ENCODE results near the gene SNAPC1.
"Not testable (repeated sequence)": the region's sequence is repeated elsewhere in the genome, so short reads cannot be mapped to it uniquely, and the experiment has no call there.

The SNAPC1 gene

DNA sequence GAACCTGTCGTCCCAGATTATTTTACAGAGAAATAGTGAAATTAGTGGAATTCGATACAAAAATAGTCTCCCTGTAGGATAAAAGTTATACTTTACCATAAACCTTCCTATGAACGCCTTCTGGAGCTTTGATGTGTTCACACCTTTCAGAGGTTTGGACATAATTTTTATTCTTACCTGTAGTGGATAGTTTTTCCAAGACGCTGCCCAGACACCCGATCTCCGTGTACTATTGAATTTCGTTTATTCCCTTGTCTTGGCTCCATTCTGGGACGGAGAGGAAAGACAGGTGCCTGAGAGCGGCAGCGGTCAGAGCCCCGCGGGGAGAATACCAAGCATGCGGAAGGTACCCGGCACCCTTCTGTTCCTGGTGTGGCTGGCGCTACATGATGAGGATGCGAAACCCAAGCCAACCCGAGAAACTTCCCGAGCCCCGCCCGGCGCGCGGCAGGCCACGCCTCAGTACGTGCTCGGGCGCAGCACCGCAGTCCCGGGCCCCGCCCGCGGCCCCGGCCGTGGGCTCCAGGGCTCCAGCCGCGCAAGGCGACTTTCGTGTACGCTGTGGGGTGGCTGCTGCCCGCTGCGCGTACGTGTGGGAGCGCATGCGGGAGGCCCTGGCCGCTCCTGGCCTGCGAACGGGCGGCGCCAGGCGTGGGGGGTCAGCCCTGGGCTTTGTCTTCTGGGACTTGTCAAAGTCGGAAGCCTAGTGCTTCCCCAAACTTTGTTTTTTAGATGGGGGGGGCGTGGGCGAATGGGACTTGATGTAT, 11.3 kb upstream of the SNAPC1 start:
- peak; percentile 55 to 85 (median 68) for DNase-seq

DNA sequence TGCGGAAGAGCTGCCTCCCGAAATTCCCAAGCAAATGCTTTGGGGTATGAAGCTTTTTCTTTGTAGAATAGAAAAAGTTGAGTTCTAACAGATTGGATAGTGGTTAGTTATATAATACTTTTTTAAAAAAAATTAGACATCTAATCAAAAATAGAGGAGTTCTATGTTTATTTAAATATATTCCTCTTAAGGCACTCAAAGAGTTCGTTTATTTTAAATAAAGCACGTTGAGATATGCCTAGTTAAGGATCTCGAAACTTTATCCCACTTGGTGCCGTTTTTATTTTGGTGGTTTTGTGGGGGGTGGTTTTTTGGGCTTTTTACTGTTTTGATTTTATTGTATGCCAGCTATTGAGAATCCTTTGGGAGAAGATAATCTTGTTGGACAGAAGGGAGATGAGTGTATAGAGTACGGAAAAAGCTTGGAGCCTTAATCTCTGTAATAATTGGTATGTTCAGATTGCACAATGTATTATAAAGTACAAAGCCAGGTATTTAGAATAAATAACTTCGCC, 10.7 kb upstream of the SNAPC1 start:
- DNase-seq = no peak

DNA sequence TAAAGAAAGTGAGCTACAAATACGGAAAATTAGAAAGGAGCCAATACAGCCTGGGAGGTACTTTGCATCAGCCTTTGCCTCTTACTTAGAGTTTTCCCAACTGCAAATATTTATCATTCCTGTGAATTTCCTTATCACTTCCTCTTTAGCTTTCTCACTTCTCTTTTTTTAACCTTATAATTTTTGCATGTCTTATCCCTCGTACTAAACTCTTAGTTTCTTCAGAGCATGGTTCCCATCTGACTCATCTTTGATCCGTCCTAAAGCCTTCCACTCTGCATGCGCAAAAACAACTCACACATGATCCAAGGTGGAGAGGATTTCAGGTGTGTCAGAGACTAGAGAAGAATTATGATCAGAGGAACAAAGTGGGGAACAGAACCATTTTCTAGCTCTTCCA, 9.6 kb upstream of the SNAPC1 start:
- DNase-seq = no peak

DNA sequence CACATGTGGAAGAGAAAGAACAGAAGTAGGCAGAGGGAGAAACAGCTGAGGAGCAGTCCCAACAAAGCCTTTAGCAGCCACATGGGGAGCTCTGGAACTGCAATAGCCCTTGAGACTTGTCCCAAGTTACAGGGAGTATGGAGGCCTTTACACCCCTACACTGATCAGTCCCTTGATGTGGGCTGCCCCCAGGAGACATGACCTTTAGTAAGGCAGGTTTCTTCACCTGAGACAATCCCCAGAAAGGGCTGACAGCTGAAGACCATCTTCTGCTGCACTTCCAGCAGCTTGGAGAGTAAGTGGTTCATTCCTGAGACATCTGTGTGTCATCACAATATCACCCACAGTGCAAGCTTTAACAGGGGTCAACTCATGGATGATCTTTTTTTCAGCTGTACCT, 8.6 kb upstream of the SNAPC1 start:
- no peak for DNase-seq

DNA sequence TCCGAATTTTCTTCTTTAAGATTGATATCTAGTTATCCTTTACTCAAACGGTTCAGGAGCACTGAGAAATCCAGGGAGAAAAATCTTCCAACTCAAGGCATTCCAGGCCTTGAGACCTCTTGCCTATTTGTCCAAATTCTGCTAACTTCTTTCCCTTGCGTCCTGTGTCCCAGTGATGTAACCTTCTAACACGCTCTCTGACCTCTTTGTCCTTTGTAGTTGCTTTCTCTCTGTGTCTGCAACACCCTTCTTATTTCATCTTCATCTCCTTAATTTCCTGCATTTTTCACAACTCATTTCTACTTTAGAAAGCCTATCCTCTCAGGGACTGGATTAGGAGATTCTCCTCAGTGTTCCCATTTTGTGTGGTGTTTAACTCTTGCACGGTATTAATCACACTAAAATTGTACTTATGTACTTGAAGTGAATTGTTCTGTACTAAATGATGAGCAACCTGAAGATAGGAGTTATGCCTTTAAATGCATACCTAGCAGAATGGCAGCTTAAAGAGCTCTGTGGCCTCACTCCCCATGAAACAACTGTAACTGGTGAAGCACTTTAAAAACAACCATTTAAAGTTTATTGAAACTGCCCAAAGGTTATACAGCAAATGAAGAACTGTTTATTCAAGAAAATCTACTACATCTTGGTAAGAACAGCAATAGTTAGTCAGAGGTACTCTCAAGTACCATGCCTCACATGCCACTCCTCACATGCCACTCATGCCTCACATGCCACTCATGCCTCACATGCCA, 7.4 kb upstream of the SNAPC1 start:
- DNase-seq = no peak

DNA sequence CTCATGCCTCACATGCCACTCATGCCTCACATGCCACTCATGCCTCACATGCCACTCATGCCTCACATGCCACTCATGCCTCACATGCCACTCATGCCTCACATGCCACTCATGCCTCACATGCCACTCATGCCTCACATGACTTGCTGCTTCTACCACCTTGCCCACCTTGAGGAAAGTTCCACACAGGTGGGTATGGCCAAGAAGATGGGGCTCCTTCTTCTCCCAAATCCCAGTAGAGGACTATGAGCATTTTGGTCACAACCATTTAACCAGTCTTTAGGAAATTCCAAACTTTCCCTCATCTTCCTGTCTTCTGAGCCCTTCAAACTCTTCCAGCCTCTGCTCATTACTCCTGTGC, 6.9 kb upstream of the SNAPC1 start:
- DNase-seq = not testable (repeated sequence)

DNA sequence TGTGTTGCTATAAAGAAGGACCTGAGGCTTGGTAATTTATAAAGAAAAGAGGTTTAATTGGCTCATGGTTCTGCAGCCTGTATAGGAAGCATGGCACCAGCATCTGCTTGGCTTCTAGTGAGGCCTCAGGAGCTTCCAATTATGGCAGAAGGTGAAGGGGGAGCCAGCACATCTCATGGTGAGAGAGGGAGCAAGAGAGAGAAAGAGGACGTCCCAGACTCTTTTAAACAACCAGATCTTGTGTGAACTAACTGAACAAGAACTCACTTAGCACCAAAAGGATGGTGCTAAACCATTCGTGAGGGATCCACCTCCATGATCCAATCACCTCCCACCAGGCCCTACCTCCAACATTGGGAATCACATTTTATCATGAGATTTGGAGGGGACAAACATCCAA, 6.1 kb upstream of the SNAPC1 start:
- DNase-seq = no peak

DNA sequence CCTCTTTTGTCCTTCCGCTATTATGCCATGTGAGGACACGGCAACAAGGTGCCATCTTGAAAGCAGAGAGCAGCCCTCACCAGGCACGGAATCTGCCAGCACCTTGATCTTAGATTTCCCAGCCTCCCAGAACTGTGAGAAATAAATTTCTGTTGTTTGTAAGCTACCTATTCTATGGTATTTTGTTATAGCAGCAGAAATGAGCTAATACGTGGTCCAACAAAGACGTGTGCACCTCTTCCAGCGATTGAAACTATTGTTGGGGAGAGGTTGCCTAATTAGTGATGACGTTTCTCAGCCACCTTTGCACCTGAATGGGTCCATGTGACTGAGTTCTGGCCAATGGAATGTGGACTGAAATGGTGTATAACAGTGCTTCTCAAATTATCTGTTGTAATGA, 2.3 kb upstream of the SNAPC1 start:
- no peak for DNase-seq

DNA sequence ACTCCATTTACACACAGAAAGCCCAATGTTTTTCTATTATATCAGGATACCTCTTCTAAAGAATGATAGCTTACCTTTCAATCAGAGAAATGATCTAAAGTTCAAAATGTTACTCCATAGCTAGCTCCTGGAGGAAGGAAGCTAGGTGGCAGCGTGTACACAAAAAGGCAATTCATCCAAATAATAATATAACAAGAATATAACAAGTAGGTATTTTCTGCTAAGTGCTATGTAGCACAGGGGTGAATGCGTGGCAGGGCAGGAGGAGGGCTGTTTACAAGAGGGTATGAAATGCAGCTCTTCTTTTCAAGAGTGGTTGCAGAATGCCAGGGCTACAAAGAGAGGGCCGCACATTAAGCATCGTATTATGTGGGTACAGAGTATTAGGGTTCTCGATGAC, 663 bp upstream of the SNAPC1 start:
- DNase-seq = no peak

DNA sequence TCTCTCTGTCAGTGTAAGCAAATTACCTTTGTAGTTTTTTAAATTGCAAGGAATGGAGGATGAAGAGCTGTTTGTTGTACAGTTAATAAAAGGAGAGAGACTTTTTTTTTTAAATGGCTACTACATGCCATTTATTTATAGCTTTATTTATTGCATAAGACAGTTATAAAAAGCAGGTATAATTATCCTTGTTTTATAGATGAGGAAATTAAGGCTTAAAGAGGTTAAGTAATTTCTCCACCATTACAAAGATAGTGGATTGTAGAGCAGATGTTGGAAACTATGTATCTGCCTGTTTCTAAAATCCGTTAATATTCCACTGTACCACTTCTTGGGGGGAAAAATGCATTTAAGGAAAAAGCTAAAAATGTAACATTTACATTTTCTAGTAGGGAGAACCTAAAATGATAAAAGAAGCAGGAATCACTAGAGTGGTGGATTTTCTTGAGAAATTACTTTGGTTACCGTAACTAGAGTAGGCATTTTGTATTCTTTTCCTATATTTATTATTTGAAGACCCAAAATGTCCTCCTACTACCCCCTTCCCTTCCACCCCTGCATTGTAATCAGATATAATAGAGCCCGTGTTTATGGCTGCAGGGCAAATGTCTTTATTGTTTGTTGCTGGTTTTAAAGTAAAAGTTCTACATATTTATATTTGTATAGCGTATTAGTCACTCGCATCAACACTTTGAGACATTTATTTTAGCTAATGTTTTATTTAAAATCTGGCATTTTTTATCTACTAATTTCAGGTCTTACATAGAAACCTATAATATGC, 2.3 kb downstream of the SNAPC1 start:
- DNase-seq = no peak

DNA sequence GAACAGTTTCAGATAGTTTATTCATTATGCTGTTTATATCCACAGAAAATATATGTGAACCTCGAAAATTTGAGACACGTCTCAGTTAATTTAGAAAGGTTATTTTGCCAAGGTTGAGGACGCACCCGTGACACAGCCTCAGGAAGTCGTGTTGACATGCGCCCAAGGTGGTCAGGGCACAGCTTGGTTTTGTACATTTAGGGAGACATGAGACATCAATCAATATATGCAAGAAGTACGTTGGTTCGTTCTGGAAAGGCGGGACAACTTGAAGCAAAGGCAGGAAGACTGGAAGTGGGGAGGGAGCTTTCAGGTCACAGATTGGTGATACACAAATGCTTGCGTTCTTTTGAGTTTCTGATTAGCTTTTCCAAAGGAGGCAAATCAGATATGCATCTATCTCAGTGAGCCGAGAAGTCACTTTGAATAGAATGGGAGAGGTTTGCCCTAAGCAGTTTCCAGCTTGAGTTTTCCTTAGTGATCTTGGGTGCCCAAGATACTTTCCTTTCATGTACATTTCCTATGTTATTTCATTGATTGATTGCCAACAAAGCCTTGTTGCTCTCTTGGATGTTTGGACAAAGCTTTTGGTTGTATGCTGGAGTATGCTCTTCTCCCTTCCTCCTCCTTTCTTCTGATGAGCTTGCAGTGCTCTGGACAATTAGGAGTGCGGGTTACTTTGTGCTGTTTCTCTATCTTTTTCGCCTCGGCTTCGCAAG, 3.2 kb downstream of the SNAPC1 start:
- no peak for DNase-seq

DNA sequence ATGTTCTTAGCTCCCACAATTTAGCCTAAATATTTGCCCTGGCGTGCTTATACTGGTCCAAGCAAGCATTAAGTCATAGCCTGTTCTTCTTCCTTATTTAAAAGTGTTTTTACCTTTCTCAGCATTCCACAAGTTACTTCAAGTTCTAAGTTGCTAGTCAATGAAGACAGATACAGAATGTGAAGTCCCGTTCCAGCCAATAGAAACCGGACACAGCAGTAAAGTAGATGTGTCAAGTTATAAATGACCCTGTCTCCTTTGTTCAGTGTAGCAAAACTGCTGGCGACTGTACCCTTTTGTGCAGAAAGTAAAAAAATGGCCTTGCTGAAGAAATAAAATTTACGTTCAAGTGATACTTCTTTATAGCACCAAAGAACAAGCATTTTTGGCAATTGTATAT, 3.9 kb downstream of the SNAPC1 start:
- DNase-seq = no peak

DNA sequence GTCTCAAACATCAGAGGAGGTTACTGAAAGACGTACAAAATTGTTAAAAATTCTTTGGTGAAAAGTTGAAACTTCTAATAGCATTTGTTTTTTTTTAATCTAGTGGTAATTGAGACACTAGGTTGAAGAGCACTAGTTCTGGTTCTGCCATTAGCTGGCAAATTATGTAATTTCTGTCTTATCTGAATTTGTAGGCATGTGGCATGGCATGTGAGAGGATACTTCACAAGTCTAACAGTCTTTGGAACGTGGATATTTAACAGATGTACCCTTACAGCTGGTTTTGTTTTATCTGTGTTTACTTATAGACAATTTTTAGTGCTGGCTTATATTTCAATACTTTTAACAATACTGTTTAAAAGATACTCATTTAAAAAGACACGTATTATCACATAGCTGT, 6.0 kb downstream of the SNAPC1 start:
- no peak for DNase-seq

DNA sequence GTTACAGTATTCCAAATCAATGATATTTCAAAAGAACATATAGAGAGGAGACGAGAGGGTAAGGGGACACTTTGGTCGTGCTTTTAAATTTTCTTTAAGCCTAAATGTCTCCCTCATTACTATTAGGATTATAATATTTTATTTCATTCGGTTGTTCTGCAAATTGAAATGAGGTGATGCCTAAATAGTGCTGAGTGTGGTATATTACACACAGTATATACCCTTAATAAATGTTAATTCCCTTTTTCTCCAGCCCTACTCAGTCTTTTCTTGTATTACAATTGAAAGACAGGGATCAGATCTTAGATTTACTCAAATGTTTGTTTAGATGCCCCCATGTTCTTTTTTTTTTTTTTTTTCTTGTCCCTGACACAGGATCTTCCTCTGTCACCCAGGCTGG, 7.7 kb downstream of the SNAPC1 start:
- no peak for DNase-seq

DNA sequence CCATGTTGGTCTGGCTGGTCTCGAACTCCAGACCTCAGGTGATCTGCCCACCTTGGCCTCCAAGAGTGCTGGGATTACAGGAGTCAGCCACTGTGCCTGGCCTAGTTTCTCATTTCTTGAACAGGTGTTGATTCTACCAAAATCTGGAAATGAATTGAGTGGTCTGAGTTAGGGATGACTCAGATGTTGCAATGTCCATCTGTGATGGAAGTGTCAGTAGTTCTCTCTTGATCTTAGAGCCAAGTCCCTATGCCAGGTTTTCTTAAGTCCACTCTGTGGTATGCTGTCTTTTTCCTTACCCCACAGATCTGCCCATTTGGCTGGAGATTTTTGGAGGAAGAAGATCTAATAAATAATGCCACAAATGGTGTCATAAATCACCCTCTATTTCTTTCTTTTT, 12.6 kb downstream of the SNAPC1 start:
- DNase-seq = no peak

DNA sequence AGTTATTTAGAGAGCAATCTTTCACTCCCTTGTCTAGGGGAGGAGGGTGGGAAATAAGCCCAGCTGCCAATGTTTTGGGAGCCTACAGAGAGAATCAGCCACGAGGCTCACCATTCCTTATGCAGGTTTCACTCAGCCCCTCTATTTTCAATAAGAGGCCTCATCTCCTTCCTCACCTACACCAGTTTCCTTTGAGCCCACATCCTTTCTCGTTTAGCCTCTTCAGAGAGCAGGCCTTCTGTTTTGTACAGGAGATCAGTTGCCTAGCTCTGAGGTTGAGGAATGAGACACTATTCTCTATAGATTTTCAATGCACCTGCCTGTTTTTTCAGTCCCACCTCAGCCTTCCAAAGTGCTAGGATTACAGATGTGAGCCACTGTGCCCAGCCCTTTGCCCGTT, 17.9 kb downstream of the SNAPC1 start:
- DNase-seq = peak in 1 of 5 donors; percentile 69

DNA sequence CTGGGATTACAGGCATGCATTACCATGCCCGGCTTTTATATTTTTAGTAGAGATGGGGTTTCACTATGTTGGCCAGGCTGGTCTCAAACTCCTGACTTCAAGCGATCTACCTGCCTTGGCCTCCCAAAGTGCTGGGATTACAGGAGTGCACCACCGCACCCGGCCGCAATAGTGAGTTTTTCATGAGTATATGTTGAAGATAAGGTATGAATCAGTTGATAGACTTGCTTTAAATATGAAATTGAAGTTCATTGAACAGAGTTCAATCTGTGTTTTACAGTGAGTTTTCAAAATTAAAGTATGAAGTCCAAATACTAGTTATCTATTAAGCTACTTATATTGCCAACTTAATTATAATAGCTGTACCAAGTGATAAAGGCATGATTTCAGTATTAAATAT, 35.1 kb downstream of the SNAPC1 start:
- DNase-seq = no peak

DNA sequence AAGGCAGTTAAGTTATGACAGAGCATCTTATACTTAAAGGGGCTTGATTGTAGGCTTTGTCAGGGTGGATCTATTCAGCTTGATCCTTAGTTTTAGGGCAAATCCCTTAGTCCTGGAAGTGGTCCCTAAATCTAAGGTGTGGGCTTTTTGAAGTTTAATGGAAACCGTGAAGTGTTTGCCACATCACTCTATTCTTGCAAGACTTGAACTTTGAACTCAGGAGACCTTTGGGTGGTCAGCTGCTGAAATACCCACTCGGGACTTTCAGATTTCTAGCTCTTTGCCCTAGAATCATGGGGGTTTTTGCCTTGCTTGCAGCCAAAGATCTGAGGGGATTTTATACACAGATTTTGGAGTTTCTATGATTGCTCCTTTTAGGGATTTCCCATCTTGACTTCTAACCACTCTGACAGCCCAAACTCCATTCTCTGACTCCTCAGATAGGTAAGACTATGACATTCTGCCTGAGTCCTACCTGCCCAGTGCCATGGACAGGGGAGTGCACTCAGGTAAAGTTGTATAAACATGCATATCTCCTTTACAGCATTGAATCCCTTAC, 39.9 kb downstream of the SNAPC1 start:
- no peak for DNase-seq

DNA sequence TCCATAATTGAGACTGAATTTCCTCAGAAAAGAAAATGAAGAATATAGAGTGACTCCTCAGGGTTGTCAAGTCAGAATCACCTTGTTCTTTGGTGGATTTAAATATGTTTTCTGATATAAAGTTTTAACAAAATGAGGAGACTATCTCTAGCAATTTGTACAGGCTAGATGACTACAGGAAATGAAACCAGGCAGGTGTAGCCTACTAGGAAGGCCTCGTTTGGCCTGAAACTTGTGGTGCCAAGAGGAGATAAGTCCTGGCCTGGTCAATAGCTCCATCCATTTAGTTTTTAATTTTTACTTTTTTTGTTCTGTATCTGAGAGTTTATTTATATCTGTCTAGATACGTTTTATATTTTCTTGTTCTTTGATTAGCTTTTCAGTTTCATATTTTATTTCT, 41.5 kb downstream of the SNAPC1 start:
- DNase-seq = no peak

DNA sequence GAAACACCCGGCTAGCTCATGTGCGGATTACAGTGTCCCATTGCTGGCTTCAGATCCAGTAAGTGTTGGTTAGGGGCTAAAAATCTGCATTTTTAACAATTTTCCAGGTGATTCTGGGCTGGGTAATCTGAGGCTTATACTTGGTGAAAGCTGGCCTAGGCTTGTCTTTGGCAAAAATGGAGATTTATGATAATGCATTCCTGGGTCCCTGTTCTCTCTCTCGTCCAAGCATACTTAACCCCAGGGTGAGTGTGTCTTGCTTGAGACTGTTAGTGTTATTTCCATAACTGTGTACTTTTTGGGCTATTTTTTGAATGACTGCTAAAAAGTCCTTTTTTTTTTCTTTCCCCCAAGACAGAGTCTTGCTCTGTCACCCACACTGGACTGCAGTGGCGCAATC, 43.2 kb downstream of the SNAPC1 start:
- DNase-seq = no peak

DNA sequence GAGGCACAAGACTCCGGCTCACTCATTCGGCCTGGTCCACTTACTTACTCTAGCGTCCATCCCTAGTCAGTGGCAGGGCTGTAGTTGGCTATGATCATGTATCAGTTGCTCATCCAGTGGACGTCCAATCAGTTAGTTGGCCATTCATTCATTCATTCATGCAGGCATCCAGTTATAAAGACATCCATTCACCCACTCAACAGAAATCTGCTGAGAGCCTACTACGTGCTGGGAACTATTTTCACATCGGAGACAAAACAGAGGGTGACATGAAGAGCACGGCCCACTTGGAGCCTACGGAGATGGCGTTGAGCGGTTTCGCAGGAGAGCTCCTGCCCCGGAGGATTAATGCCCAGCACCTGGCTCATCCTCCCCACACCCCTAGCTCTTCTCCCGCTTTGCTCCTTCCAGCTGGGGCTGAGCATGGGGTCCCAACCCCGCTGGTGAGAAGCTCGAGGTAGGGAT, 49.7 kb downstream of the SNAPC1 start:
- DNase-seq = no peak

DNA sequence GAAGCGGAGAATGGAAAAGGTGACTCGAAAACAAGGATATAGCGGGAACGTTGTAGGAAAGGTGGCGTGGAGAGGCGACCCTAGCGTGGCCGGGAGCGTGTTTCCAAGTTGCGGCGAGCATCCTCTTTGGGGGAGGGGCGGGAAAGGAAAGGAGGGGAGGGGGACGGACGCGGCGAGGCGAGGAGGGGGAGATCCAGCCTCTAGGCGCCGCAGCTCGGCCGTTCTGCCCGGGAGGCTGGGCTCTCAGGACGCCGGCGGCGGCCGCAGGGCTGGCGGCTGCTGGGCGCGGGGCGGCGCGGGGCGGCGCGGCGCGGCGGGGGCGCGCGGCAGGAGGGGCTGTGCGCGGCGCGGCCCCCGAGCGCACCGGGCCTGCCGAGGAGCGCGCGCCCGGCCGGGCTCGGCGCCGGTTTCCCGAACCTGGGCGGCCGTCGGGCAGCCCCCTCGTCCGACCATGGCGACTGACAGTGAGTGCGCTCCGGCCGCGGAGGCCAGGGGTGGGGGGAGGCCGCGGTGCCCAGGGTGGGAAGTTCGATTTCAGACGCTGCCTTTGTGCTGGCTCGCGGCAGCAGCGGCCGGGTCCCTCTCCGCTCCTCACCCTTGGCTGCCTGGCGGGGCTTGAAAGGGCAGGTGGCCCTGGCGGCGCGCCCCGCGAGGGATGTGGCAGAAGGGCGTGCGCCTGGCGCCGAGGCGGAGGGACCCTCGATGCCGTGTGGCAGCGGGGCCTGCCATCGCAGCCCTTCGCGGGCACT, 50.3 kb downstream of the SNAPC1 start, which contains the start of gene SYT16:
Gene SYT16 (plus strand): TSS at position 357 of the 749 bp plus-strand sequence.
- no peak for DNase-seq

Data from T-helper 1 cell (primary cell).